SK-N-SH treated with all-trans-retinoic acid at 6 μM for 48 hours (cell line): Measurements from ENCODE around the gene ARL16.

Experiments
- ATAC-seq: fragments of 200-7000 bp; cut with Tn5 transposase; 3 replicates; pipeline ENCODE4 v1.9.1; 2020; ENCODE audit warnings: mild to moderate bottlenecking, moderate library complexity
- ARNTL ChIP-seq: fragments of 450-650 bp; formaldehyde crosslinking; IDR thresholded peaks from 2 replicates; pipeline ENCODE4 v1.5.0; 2020; ENCODE audit warnings: low read depth, mild to moderate bottlenecking, moderate library complexity, borderline replicate concordance
- BACH2 ChIP-seq: fragments of 250-450 bp; sonication (Bioruptor Pico); IDR thresholded peaks from 2 replicates; pipeline ENCODE4 v1.9.0; 2021; ENCODE audit warnings: mild to moderate bottlenecking, borderline replicate concordance
- CSDC2 ChIP-seq: fragments of 250-450 bp; sonication (Bioruptor Pico); IDR thresholded peaks from 2 replicates; pipeline ENCODE4 v1.5.0; 2020; ENCODE audit warnings: mild to moderate bottlenecking, moderate library complexity
- CSRNP3 ChIP-seq: fragments of 250-450 bp; sonication (Bioruptor Pico); IDR thresholded peaks from 2 replicates; pipeline ENCODE4 v1.5.1; 2021; ENCODE audit warnings: mild to moderate bottlenecking, moderate library complexity
- ESRRG ChIP-seq: fragments of 250-450 bp; sonication (Bioruptor Pico); IDR thresholded peaks from 2 replicates; pipeline ENCODE4 v1.6.1; 2021; ENCODE audit warnings: mild to moderate bottlenecking
- GLIS3 ChIP-seq: fragments of 250-450 bp; sonication (Bioruptor Pico); IDR thresholded peaks from 2 replicates; pipeline ENCODE4 v1.5.0; 2020; ENCODE audit warnings: mild to moderate bottlenecking, moderate library complexity
- ISL1 ChIP-seq: fragments of 250-450 bp; sonication (Bioruptor Pico); IDR thresholded peaks from 2 replicates; pipeline ENCODE4 v2.1.2; 2022; ENCODE audit warnings: mild to moderate bottlenecking, moderate library complexity
- OSR1 ChIP-seq: fragments of 250-450 bp; sonication (Bioruptor Pico); IDR thresholded peaks from 2 replicates; pipeline ENCODE4 v1.8.0; 2022; ENCODE audit warnings: moderate library complexity, mild to moderate bottlenecking, inconsistent platforms
- PATZ1 ChIP-seq: fragments of 250-450 bp; sonication (Bioruptor Pico); IDR thresholded peaks from 2 replicates; pipeline ENCODE4 v1.8.0; 2020; ENCODE audit warnings: mild to moderate bottlenecking, moderate library complexity, borderline replicate concordance
- POU6F1 ChIP-seq: fragments of 250-450 bp; sonication (Bioruptor Pico); IDR thresholded peaks from 2 replicates; pipeline ENCODE4 v1.8.0; 2021; ENCODE audit warnings: low read depth, mild to moderate bottlenecking, moderate library complexity, borderline replicate concordance
- PPARA ChIP-seq: fragments of 250-450 bp; sonication (Bioruptor Pico); IDR thresholded peaks from 2 replicates; pipeline ENCODE4 v1.5.0; 2020; ENCODE audit warnings: mild to moderate bottlenecking, borderline replicate concordance
- RARB ChIP-seq: fragments of 250-450 bp; sonication (Bioruptor Pico); IDR thresholded peaks from 2 replicates; pipeline ENCODE4 v1.8.0; 2021; ENCODE audit warnings: mild to moderate bottlenecking, moderate library complexity
- SNAI2 ChIP-seq: fragments of 250-450 bp; sonication (Bioruptor Pico); IDR thresholded peaks from 2 replicates; pipeline ENCODE4 v1.5.0; 2020; ENCODE audit warnings: mild to moderate bottlenecking, moderate library complexity
- TCF4 ChIP-seq: fragments of 250-450 bp; sonication (Bioruptor Pico); IDR thresholded peaks from 2 replicates; pipeline ENCODE4 v1.8.0; 2021; ENCODE audit warnings: mild to moderate bottlenecking, moderate library complexity, borderline replicate concordance
- TOX ChIP-seq: fragments of 250-450 bp; sonication (Bioruptor Pico); IDR thresholded peaks from 2 replicates; pipeline ENCODE4 v1.8.0; 2021; ENCODE audit warnings: mild to moderate bottlenecking, moderate library complexity, borderline replicate concordance
- ZFP3 ChIP-seq: fragments of 250-450 bp; sonication (Bioruptor Pico); IDR thresholded peaks from 2 replicates; pipeline ENCODE4 v1.5.0; 2020; ENCODE audit warnings: mild to moderate bottlenecking, moderate library complexity
- ZFP30 ChIP-seq: fragments of 450-650 bp; formaldehyde crosslinking; IDR thresholded peaks from 2 replicates; pipeline ENCODE4 v1.5.0; 2022; ENCODE audit warnings: mild to moderate bottlenecking, moderate library complexity
- ZNF565 ChIP-seq: fragments of 450-650 bp; formaldehyde crosslinking; conservative IDR thresholded peaks from 2 replicates; pipeline ENCODE4 v1.5.0; 2020; ENCODE audit warnings: low read depth, mild to moderate bottlenecking, moderate library complexity
- ZNF70 ChIP-seq: fragments of 450-650 bp; formaldehyde crosslinking; IDR thresholded peaks from 2 replicates; pipeline ENCODE4 v1.5.0; 2020; ENCODE audit warnings: mild to moderate bottlenecking, moderate library complexity
- ZNF8 ChIP-seq: fragments of 450-650 bp; formaldehyde crosslinking; IDR thresholded peaks from 2 replicates; pipeline ENCODE4 v1.5.0; 2020; ENCODE audit warnings: mild to moderate bottlenecking, moderate library complexity

Gene ARL16

GRCh38 chr17:81714412-81715106 is 31.0 kb upstream of the ARL16 start (continued):
- no peak for TF ChIP-seq ESRRG
- TF ChIP-seq PPARA (CRISPR knock-in tag) = no peak
- no peak for TF ChIP-seq ZNF565 (CRISPR knock-in tag)

- peak; percentile 0; the same call in 1 of the 3 replicates for ATAC-seq
- no peak for TF ChIP-seq GLIS3 (CRISPR knock-in tag)
- TF ChIP-seq ISL1 = no peak
- TF ChIP-seq ZNF70 (CRISPR knock-in tag) = no peak
- no peak for TF ChIP-seq CSDC2 (CRISPR knock-in tag)
- no peak for TF ChIP-seq CSRNP3 (CRISPR knock-in tag)
- no peak for TF ChIP-seq ZNF565 (CRISPR knock-in tag)
- no peak for TF ChIP-seq OSR1 (CRISPR knock-in tag)
- TF ChIP-seq ESRRG = no peak
Observed at GRCh38 chr17:81713556-81714411, 30.2 kb upstream of the ARL16 start.

- TF ChIP-seq ZNF70 (CRISPR knock-in tag) (no peak), TOX (no peak), ESRRG (no peak), GLIS3 (CRISPR knock-in tag) (no peak), OSR1 (CRISPR knock-in tag) (no peak), SNAI2 (CRISPR knock-in tag) (no peak), PPARA (CRISPR knock-in tag) (no peak), RARB (CRISPR knock-in tag) (no peak), ARNTL (CRISPR knock-in tag) (no peak), TCF4 (CRISPR knock-in tag) (no peak), ZNF8 (CRISPR knock-in tag) (no peak), PATZ1 (CRISPR knock-in tag) (no peak), ISL1 (no peak), POU6F1 (CRISPR knock-in tag) (no peak), ZNF565 (CRISPR knock-in tag) (no peak), BACH2 (CRISPR knock-in tag) (no peak)
- ATAC-seq = peak; percentile 3
Observed at GRCh38 chr17:81713004-81713555, 29.5 kb upstream of the ARL16 start.

GRCh38 chr17:81712468-81713003 is 28.9 kb upstream of the ARL16 start:
- TF ChIP-seq PPARA (CRISPR knock-in tag) (no peak), ESRRG (no peak), ZFP30 (no peak), OSR1 (CRISPR knock-in tag) (no peak), ZNF8 (CRISPR knock-in tag) (no peak), BACH2 (CRISPR knock-in tag) (no peak), TOX (no peak), ZFP3 (CRISPR knock-in tag) (no peak), RARB (CRISPR knock-in tag) (no peak), CSDC2 (CRISPR knock-in tag) (no peak), ZNF565 (CRISPR knock-in tag) (no peak), PATZ1 (CRISPR knock-in tag) (no peak), ZNF70 (CRISPR knock-in tag) (no peak), POU6F1 (CRISPR knock-in tag) (no peak)
- ATAC-seq = peak; percentile 52
